Measurements from ENCODE around the gene NTNG2.
"Not testable (repeated sequence)": the region's sequence is repeated elsewhere in the genome, so short reads cannot be mapped to it uniquely, and the experiment has no call there.

The NTNG2 gene

DNA sequence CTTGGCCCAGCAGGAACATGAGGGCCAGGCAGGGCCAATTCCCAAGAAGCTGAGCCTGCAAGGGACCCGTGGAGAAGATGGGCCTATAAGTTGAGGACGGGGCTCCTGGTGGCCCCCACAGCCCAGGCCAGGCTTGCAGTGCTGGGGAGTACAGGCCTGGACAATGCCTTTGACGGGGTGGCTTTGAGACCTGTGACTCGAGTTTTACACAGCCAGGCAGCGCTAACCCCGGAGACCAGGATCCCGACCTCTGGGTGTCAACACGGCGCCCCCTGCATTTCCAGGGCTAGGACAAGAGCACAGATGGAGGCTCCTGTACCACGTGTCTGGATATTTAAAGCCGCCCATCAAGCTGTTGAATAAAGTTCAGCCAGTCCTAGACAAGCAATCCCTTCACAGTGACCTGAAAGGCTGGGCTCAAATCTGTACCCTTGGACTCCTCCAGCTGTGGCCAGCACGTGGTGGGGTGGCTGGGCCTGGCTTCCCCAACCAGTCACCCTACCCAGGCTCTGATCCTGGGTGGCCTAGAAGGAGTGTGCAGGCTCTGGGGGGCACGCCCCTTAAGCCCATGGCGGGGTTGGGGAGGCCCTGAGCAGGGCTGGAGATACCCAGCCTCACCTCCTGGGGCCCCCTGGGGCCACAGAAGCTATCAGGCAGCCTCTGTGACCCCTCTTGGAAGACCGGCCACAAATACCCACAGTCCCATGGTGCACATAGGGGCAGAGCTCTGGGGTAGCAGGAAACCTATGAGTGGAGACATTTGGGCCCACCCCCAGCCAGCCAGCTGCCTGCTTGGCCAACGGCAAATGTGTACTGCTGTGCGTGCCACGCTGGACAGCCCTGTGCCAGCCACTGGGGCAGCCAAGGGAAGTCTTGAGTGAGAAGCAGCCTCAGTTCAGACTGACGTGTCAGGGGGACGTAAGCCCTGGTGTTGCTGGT lies 88.7 kb downstream of the NTNG2 start:
- no peak for DNase-seq

DNA sequence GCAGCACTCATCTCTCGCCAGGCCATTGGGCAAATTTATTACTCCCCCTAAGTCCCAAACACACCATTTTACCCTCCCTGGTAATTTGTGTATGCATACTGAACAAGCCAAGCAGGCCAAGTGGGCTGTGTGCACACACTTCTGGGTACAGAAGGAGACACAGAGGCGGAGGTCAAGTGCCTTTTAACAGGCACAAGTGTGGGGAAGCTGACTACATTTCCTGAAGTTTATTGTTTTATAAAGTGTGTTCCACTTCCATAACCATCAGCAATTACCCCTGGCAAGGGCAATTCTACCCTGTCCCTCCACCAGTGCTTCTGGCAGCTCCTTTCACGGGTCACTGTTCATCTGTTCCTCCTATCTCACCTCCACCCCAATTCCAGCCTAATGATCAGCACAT lies 99.0 kb downstream of the NTNG2 start:
- DNase-seq: no peak

DNA sequence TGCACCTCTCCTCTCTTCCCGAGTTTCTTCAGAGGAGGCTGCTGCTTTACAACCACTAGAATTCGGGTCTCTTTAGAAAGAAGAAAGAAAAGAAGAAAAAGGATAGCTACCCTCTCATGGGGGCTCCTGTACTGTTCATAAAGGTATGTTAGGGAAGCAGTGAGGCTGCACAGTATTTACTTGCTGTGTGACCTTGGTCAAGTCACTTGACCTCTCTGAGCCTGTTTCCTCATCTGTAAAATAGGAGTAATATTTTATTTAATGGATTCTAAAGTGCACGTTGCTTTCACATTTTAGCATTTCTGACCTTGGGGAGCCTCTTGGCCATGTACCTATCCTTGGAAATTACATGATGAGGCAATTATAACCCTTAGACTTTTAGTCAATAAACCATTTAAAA lies 104.2 kb downstream of the NTNG2 start:
- no peak for DNase-seq

DNA sequence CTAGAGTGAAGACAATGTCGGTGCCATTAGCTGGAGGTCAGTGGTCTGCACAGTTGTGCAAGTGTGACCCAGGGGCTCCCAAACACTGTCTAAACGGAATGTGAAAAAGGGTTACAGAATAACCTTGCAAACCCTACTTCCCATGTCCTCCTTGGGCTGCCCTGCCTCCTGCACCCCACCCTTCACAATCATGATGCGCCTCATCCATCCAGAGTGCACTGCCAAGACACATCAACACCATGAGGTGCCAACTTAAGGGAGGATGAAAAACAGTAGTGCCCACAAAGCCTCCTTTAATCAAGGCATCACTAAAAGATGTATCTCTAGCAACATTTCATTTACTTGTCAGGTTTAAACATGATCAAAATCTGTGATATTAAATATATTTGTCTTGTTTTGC lies 105.8 kb downstream of the NTNG2 start:
- no peak for DNase-seq

DNA sequence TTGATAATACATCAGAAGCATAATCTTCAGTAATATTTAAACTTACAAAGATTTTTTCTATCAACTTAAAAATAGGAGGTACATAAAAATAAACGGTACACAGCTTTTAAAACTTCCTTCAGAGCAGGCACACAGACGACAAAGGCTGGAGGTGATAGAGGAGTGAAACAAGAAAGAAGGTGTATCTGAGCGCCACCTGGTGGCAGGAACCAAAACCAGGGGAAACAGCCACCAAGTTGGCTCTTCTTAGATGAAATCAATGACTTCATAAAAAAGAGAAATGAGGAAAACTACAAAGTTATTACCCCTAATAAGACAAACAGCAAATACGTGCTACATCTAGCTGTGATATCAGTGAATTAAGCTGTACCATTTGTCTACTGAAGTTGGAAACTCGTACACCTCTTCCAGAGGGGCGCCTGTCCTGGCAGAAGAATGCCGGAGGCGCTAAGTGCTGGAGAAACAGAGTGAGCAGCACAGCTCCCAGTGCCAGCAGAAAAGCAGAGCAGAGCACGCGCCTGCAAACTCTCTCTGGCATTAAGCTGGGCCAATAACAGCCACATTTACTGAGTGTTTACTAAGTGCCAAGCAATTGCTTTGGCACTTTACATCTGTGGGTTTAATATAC lies 107.0 kb downstream of the NTNG2 start:
- peak; percentile 57 for DNase-seq

DNA sequence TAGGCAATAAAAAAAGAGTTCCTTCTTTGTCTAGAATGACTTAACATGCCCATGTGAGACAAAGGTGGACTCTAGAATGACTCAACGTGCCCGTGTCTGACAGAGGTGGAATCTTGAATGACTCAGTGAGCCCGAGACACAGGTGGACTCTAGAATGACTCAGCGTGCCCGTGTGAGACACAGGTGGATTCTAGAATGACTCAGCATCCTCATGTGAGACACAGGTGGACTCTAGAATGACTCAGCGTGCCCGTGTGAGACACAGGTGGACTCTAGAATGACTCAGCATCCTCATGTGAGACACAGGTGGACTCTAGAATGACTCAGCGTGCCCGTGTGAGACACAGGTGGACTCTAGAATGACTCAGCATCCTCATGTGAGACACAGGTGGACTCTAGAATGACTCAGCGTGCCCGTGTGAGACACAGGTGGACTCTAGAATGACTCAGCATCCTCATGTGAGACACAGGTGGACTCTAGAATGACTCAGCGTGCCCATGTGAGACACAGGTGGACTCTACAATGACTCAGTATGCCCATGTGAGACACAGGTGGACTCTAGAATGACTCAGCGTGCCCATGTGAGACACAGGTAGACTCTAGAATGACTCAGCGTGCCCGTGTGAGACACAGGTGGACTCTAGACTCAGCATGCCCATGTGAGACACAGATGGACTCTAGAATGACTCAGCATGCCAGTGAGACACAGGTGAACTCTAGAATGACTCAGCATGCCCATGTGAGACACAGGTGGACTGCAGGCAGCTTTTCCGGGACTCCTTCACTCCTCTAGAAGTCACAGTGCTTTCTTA lies 108.1 kb downstream of the NTNG2 start:
- not testable (repeated sequence) for DNase-seq

DNA sequence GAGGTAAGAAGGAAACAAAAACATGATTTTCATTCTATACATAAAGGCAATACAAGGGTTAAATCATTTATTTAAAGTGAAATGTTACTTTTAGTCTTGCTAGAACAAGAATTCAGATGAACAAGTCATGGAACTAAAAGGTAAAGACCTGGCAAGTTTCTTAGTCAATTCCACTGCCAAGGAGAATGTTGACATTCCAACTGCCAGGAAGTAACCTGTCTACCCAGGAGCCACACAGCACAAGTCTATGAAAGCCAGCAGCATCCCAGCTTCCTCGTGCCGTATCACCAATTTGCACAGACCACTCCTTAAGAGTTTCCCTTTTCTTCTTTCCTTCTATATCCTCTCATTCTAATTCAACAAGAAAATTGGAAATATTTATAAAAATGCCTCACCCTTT lies 113.0 kb downstream of the NTNG2 start:
- no peak for DNase-seq

DNA sequence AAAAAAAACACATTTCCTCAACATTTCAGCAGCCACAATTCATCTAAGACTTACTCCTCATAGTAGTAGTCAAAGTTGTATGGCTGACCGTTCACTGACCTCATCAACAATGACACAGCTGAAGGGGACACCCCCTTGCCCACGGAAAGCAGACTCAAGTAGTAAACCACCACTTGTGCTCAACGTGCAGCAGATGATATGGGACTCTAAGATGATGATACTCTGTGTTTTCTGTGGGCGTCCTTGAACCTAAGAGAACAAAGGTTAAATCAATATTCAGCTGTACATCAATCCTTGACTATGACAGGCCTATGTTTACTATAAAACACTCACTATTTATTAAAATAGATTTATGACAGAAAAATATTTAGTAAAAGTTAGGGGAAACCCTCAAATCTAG lies 121.3 kb downstream of the NTNG2 start:
- DNase-seq: no peak

DNA sequence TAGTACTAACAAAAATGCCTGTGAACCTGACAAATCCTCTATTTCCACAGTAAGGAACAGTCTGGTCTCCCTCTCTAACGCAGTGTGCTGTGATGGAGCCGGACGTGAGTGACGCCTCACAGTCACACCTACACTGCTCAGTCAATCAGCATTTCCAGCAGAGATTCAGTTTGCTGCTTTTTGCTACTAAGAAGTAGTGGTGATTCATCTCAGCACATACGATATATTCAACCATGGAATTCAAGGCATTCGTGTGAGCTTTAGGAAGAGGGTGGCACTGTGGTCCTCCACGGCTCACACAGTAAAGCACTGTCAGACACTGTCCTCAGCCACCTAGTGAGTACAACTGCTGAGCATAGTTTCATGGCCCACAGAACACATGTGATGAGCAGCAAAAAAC lies 122.0 kb downstream of the NTNG2 start:
- peak; percentile 58 for DNase-seq

DNA sequence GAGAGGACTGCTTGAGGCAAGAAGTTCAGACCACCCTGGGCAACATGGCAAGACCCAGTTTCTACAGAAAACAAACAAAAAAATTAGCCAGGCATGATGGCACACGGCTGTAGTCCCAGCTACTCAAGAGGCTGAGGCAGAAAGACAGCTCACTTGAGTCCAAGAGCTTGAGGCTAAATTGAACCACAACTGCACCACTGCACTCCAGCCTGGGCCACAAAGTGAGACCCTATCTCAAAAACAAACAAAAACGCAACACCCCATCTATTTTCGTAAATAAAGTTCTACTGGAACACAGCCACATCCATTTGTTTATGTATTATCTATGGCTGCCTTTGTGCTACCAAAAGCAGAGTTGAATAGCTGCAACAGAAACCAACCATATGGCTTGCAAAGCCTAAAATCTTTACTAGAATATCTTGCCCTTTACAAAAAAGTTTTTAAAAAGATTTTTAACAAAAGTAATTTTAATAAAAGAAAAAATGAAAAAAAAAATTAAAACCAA lies 125.5 kb downstream of the NTNG2 start:
- no peak for DNase-seq

DNA sequence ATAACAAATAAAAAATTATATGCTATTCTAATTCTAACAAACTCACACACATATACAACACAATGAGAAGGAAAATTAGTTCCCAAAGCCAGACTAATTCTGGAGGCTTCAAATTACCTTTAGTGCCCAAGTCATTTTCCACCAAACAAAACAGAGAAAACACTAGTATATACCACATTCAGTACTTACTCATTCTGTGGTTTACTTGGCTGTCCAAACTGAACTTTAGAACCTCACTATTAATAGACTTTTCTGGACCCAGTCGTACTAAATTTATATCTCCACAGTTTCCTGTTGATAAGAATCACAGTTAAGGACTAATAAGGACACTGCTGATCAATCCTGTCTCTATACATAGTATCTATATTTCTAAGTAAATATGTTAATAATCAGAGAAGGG lies 126.5 kb downstream of the NTNG2 start:
- DNase-seq: peak; percentile 23

DNA sequence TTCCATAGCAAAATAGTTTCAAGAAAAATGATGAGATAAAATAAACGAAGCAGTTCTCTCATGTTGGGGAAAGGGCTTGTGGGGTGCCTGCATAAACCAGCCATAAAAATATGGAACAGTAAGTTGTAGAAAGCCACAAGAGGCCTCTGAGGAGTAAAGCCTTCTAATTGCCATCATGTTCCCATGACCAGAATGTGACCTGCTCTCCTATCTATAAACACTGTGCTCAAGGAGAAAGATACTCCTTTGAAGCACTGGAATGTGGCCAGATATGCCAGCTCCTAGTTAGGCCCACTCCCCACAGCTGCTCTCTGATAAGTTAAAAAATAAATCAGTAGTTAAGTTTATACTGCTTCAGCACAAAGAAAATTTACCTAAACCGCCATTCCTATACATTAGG lies 127.1 kb downstream of the NTNG2 start:
- DNase-seq: no peak

DNA sequence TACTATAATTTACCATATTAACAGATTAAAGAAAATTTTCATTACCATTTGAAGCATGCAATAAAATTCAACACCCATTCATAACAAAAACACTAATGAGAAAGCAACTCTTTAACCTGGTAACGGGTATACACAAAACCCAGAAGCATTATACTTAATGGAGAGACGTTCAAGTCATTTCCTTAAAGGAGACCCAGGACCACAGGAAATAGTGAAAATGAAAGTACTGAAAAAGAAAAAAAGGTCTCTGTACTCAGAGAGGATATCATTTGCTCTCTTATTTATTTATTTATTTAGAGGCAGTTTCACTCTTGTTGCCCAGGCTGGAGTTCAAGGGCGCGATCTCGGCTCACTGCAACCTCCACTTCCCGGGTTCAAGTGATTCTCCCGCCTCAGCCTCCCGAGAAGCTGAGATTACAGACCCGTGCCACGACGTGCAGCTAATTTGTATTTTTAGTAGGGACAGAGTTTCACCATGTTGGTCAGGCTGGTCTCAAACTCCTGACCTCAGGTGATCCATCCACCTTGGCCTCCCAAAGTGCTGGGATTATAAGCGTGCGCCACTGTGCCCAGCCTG lies 131.4 kb downstream of the NTNG2 start:
- DNase-seq: no peak
